Psoas muscle (tissue), 8 donors: Measurements from ENCODE around the gene SPTBN5. TPM values are rescaled to one million over a fixed set of nuclear protein-coding genes. Genes with fewer than 3 reads are reported as not detected.

Source experiments
- ATAC-seq, 4 donors: fragments of 200-7000 bp; cut with Tn5 transposase; one replicate each; pipeline ENCODE4 v1.9.1; 2020; ENCODE audit warnings: moderate library complexity in 3 of 4, mild to moderate bottlenecking in 2 of 4
- DNase-seq, 2 donors: peaks; one replicate each; pipeline ENCODE4 v3.0.0-alpha.2; 2020
- H3K27ac ChIP-seq: fragments of 200-600 bp; one replicate; pipeline ENCODE4 v1.8.0; 2022
- H3K27me3 ChIP-seq, 3 donors: fragments of 200-600 bp in 1 of 3; one replicate each; pipeline versions ENCODE4 v1.6.1 to v1.8.0; 2013 to 2022; ENCODE audit warnings: low read length in 2 of 3, mild to moderate bottlenecking in 2 of 3, moderate library complexity in 1 of 3; ENCODE audit not compliant: insufficient read depth in 3 of 3
- H3K36me3 ChIP-seq, 2 donors: fragments of 200-600 bp in 1 of 2; one replicate each; pipeline versions ENCODE4 v1.6.1 to v1.8.0; 2013 to 2022; ENCODE audit warnings: low read depth in 1 of 2, mild to moderate bottlenecking in 1 of 2, moderate library complexity in 1 of 2; ENCODE audit not compliant: insufficient read depth in 1 of 2
- H3K4me1 ChIP-seq: fragments of 200-600 bp; one replicate; pipeline ENCODE4 v1.8.0; 2022
- H3K4me3 ChIP-seq: fragments of 200-600 bp; one replicate; pipeline ENCODE4 v1.8.0; 2022; ENCODE audit warnings: mild to moderate bottlenecking
- H3K9me3 ChIP-seq: fragments of 200-600 bp; one replicate; pipeline ENCODE4 v1.8.0; 2022
- WGBS, 3 donors: extraction: QIAGEN DNeasy Blood & Tissue Kit; methylation state at CpG; one replicate each; pipeline versions ENCODE4 v1.1.6 to v1.1.7; 2013; 5-methylcytosine and 5-hydroxymethylcytosine counted together
- intact Hi-C, 2 donors: fragments of 100-400 bp; cut with DNase I; formaldehyde crosslinking; loops; one replicate each; pipeline versions ENCODE4 v1.11.0 to v1.14.2; 2022
- polyA plus RNA-seq, 3 donors: library from polyadenylated mRNA; stranded (reverse); fragments of 200-250 nt; gene quantifications; one replicate each; pipeline ENCODE4 v1.2.3, GENCODE V29; 2013
- total RNA-seq, 4 donors: library from RNA; stranded (reverse); fragmentation: NEBNext Ultra II Directional in 2 of 4; extraction: Animal tissue kit (Norgen Biotek cat#: 25700) in 2 of 4; gene quantifications; one replicate each; pipeline versions ENCODE4 v1.2.1 to v1.2.4, GENCODE V29; 2021 to 2023
- TF ChIP-seq, protein P1 (sequence below): fragments of 200-600 bp; IDR thresholded peaks from one replicate; pipeline ENCODE4 v1.8.0; 2022; ENCODE audit warnings: antibody characterized with exemption
- donor health status: healthy with polysubstance abuse.
- donor health status: DM: no; HTN: no; CAD: no; lungs with moderate emphysema.
- donor health status: Bipolar disorder and iron deficiency.
- donor health status: healthy.
- donor health status: DM: yes; HTN: yes; CAD: no.
- donor health status: DM: no; HTN: no; CAD: no.
- donor health status: DM: no; HTN: no; CAD: no.
- donor health status: DM: yes; HTN: yes; CAD: no.

SPTBN5 gene
- total and polyA plus RNA-seq, 7 donors, result 0.10 to 0.47 (median 0.22) TPM

DNA sequence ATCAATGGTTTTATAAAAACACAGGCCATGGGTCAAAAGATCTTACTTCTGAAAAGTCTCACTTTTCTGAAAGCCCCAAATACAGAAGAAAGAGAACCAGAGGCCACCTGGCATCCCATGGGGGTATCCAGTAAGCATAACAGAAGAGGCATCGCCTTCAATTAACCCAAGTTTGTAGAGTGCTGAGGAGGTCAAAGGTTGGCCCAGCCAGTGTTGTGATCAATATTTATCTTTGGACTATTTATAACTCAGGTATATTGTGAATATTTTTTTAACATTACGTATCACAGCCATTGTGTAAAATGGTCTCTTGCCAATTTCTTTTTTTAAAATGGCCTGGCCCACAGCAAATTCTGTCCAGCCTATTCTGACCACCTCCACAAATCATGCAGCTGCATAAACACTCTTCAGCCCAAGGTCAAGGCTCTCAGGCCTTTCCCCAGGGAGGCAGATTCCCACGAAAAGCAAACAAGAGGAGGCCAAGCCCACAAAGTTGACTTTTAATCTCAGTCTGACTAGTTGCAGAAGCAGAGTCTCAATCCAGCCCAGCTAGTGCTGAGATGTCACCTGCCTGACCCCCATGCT is 26.2 kb upstream of the SPTBN5 start:
- Histone ChIP-seq H3K27me3 (no peaks in the 10 kb centered on the region), H3K27ac (peak overlapping the region; percentile 33), H3K4me3 (no peak overlapping the region), H3K4me1 (peaks cover 46% of the 10 kb centered on the region), H3K9me3 (no peaks in the 10 kb centered on the region), H3K36me3 (no peaks in the 10 kb centered on the region)
- 50 to 59% (median 55%) methylated on average over 3 of the region's 3 CpGs for WGBS, 3 donors
- ATAC-seq (no peak), DNase-seq (peak in 1 of 2 donors; percentile 66)
- TF ChIP-seq, protein P1, sequence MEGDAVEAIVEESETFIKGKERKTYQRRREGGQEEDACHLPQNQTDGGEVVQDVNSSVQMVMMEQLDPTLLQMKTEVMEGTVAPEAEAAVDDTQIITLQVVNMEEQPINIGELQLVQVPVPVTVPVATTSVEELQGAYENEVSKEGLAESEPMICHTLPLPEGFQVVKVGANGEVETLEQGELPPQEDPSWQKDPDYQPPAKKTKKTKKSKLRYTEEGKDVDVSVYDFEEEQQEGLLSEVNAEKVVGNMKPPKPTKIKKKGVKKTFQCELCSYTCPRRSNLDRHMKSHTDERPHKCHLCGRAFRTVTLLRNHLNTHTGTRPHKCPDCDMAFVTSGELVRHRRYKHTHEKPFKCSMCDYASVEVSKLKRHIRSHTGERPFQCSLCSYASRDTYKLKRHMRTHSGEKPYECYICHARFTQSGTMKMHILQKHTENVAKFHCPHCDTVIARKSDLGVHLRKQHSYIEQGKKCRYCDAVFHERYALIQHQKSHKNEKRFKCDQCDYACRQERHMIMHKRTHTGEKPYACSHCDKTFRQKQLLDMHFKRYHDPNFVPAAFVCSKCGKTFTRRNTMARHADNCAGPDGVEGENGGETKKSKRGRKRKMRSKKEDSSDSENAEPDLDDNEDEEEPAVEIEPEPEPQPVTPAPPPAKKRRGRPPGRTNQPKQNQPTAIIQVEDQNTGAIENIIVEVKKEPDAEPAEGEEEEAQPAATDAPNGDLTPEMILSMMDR, result no peak
- intact Hi-C loops, result no loop called here

DNA sequence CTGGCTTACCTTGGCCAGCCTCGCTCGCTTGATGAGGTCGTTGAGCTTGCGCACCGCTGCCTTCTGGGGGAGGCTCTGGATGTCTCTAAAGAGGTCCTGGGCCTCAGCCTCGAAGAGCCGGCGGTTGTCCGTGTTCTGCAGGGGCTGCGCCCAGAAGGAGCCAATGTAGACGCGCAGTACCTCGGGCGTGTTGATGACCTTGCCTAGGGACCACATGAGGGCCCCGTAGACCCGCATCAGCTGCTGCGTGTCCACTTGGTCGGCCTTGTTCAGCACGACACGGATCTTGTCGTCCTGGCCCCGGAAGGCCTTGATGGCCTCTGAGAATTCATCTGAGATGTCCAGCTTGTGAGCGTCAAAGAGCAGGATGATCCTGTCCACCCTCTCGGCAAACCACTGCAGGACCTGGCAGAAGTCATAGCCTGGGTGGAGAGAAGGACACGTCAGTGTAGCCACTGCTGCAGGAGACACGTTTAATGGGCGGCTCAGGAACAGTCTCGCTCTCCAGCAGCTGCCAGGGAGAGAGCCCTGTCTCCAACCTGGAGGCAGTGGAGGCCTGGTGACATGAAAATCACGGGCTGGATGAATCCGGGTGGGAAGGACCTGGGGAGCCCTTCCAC is 25.5 kb upstream of the SPTBN5 start:
- peaks cover 47% of the 10 kb centered on the region for H3K4me1 ChIP-seq

DNA sequence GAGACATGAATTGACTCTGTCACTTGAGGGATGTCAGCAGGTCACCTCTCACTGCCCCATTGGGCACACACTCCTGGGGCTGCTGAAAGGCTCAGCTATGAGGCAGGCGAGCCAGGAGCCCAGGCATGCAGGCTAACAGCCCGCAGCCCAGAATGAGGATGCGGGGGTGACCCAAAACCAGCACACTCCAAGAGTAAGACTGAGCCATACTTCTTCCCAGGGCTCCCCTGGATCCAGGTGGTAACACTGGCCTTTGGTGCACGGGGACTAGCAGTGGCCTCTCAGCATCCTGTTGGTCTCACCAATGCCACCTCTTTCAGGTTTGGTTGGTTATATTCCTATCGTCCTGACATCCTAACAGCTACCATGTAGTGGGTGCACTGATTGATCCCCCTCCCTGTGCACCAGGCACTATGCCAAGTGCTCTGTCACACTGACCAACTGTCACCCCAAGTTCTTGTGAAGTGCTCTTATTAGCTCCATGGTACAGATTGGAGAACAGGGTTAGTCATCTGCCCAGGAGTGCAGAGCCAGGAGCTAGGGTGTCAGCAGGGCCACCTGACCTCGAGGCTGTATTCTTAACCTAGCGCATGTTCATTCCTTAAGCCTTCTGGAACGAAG is 24.8 kb upstream of the SPTBN5 start:
- TF ChIP-seq, protein P1, result no peak
- H3K36me3 ChIP-seq, result no peaks in the 10 kb centered on the region
- no peaks in the 10 kb centered on the region for H3K27me3 ChIP-seq
- H3K4me3 ChIP-seq, result no peak overlapping the region
- H3K9me3 ChIP-seq, result no peaks in the 10 kb centered on the region
- ATAC-seq (no peak), DNase-seq (no peak)
- peak overlapping the region; percentile 77 for H3K27ac ChIP-seq
- intact Hi-C loops, result no loop called here
- H3K4me1 ChIP-seq, result peaks cover 50% of the 10 kb centered on the region
- 85 to 92% (median 88%) methylated on average over 8 of the region's 8 CpGs for WGBS, 3 donors

More for the DNA sequence above, 25.5 kb upstream of the SPTBN5 start:
- intact Hi-C loops, result no loop called here
- no peak for DNase-seq
- no peaks in the 10 kb centered on the region for H3K36me3 ChIP-seq
- 77 to 80% (median 79%) methylated on average over 30 of the region's 30 CpGs for WGBS, 3 donors
- H3K27me3 ChIP-seq, result no peaks in the 10 kb centered on the region
- TF ChIP-seq, protein P1, result no peak
- no peak overlapping the region for H3K4me3 ChIP-seq
- ATAC-seq, result no peak
- H3K27ac ChIP-seq, result no peak overlapping the region
- no peaks in the 10 kb centered on the region for H3K9me3 ChIP-seq

DNA sequence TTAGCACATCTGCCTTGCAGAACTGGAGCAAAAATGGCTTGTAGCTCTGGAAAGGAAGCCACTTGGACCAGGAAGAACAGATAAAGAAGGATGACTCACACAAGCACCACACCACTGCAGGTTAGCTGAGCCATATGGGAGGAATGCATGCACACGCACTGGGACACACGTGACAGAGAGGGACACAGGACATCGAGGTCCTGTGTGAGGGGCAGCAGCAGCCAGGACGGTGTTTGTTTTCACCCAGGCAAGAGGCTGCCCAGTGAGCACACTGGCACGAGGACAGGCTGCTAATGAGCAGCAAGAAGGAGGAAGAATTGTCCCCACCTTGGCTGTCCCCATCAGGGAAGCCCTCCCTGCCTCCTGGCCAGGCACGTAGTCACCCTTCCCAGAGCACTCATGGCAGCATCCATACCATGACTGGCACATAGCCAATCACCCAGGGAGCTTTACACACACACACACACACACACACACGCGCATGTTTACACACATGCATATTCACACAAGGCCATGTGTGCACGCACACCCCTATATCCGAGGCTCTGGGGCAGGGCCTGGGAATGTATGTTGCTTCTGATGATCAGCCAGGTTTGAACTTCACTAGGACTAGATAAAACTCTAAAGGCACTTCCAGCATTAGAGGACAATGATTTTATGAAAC is 24.0 kb upstream of the SPTBN5 start:
- 44 to 60% (median 48%) methylated on average over 10 of the region's 10 CpGs for WGBS, 3 donors
- peak; percentile 62 to 89 for DNase-seq
- Histone ChIP-seq H3K36me3 (no peaks in the 10 kb centered on the region), H3K27me3 (no peaks in the 10 kb centered on the region), H3K9me3 (no peaks in the 10 kb centered on the region), H3K27ac (peak overlapping the region; percentile 77), H3K4me3 (no peak overlapping the region), H3K4me1 (peaks cover 50% of the 10 kb centered on the region)
- peak; percentile 86 to 94 (median 90) for ATAC-seq
- intact Hi-C loops, result no loop called here
- TF ChIP-seq, protein P1, result no peak
